IMR-90 (cell line): ENCODE results near the gene ACTN1. TPM values are rescaled to one million over a fixed set of nuclear protein-coding genes. Genes with fewer than 3 reads are reported as not detected.

Source experiments
- ATAC-seq: fragments of 200-7000 bp; cut with Tn5 transposase; 2 replicates; pipeline ENCODE4 v1.9.1; 2020; ENCODE audit warnings: low read depth, mild to moderate bottlenecking, moderate library complexity
- BruUV-seq: library from RNA; stranded (reverse); fragments of 400-500 nt; replicated peaks from 2 replicates; lab custom pipeline; 2021; lab: Mats Ljungman, UMichigan
- CTCF ChIA-PET: fragments of 300-600 bp; formaldehyde crosslinking; extraction: SDS; loops from one replicate; lab custom pipeline; 2021; ENCODE audit warnings: antibody characterized with exemption; lab: Yijun Ruan, JAX
- POLR2A ChIA-PET: fragments of 300-600 bp; sonication (Branson Sonifier 250); formaldehyde crosslinking; loops from one replicate; lab custom pipeline; 2022; ENCODE audit warnings: antibody characterized with exemption; ENCODE audit not compliant: unreplicated experiment; lab: Charles Lee
- DNase-seq: peaks from one replicate; pipeline ENCODE4 v3.0.0; 2013
- H2AFZ ChIP-seq: replicated peaks from 2 replicates; pipeline ENCODE3; 2013; ENCODE audit warnings: low read length, mild to moderate bottlenecking; ENCODE audit not compliant: poor library complexity
- H2AK5ac ChIP-seq: 2 replicates; pipeline ENCODE4 v1.6.1; 2013; ENCODE audit warnings: low read depth, low read length, inconsistent platforms
- H2AK9ac ChIP-seq: replicated peaks from 2 replicates; pipeline ENCODE3; 2013; ENCODE audit warnings: mild to moderate bottlenecking, low read depth, low read length, moderate library complexity; ENCODE audit not compliant: poor library complexity
- H2BK120ac ChIP-seq: 2 replicates; pipeline ENCODE4 v1.6.1; 2013; ENCODE audit warnings: low read depth, low read length, inconsistent platforms
- H2BK15ac ChIP-seq: 3 replicates; pipeline ENCODE4 v1.6.1; 2013; ENCODE audit warnings: low read depth, low read length, inconsistent platforms
- H2BK20ac ChIP-seq: 2 replicates; pipeline ENCODE4 v1.6.1; 2013; ENCODE audit warnings: low read depth, mild to moderate bottlenecking, inconsistent platforms, low read length, moderate library complexity
- H2BK5ac ChIP-seq: 2 replicates; pipeline ENCODE4 v1.6.1; 2013; ENCODE audit warnings: mild to moderate bottlenecking, low read depth, low read length, inconsistent platforms; ENCODE audit not compliant: poor library complexity, severe bottlenecking
- H3K14ac ChIP-seq: replicated peaks from 2 replicates; pipeline ENCODE4 v1.6.1; 2013; ENCODE audit warnings: low read depth, low read length, inconsistent platforms
- H3K18ac ChIP-seq: 2 replicates; pipeline ENCODE4 v1.6.1; 2013; ENCODE audit warnings: low read depth, low read length, control low read depth
- H3K23ac ChIP-seq: 2 replicates; pipeline ENCODE4 v1.6.1; 2013; ENCODE audit warnings: low read depth, low read length, inconsistent platforms
- H3K27ac ChIP-seq: 2 replicates; pipeline ENCODE4 v1.5.1; 2013; ENCODE audit warnings: mild to moderate bottlenecking, control low read depth, low read length; ENCODE audit not compliant: insufficient read depth
- H3K27me3 ChIP-seq: 2 replicates; pipeline ENCODE4 v1.6.1; 2013; ENCODE audit warnings: low read length; ENCODE audit not compliant: control insufficient read depth, insufficient read depth
- H3K36me3 ChIP-seq: 2 replicates; pipeline ENCODE4 v1.6.1; 2013; ENCODE audit warnings: low read length, mixed read lengths; ENCODE audit not compliant: control insufficient read depth, insufficient read depth
- H3K4ac ChIP-seq: 2 replicates; pipeline ENCODE4 v1.6.1; 2013; ENCODE audit warnings: low read depth, low read length, inconsistent platforms
- H3K4me1 ChIP-seq: 2 replicates; pipeline ENCODE4 v1.6.1; 2013; ENCODE audit warnings: low read length, mixed read lengths; ENCODE audit not compliant: control insufficient read depth, insufficient read depth
- H3K4me2 ChIP-seq: 2 replicates; pipeline ENCODE4 v1.6.1; 2013; ENCODE audit warnings: low read depth, mild to moderate bottlenecking, control low read depth, low read length, moderate library complexity
- H3K4me3 ChIP-seq: 2 replicates; pipeline ENCODE4 v1.5.1; 2013; ENCODE audit warnings: low read depth, mild to moderate bottlenecking, control low read depth, low read length, moderate library complexity; ENCODE audit not compliant: insufficient read depth
- H3K56ac ChIP-seq: 2 replicates; pipeline ENCODE4 v1.6.1; 2013; ENCODE audit warnings: low read length, inconsistent platforms; ENCODE audit not compliant: insufficient read depth; ENCODE audit errors: extremely low read depth
- H3K79me1 ChIP-seq, 2 experiments: 2 replicates each; pipeline ENCODE4 v1.6.1; 2013; ENCODE audit warnings: low read length in 2 of 2, inconsistent platforms in 1 of 2, low read depth in 1 of 2
- H3K9ac ChIP-seq: 2 replicates; pipeline ENCODE4 v1.6.1; 2013; ENCODE audit warnings: low read depth, low read length, control low read depth
- H3K9me1 ChIP-seq: 2 replicates; pipeline ENCODE4 v1.6.1; 2013; ENCODE audit warnings: low read length, inconsistent platforms; ENCODE audit not compliant: insufficient read depth
- H3K9me3 ChIP-seq: 2 replicates; pipeline ENCODE4 v1.6.1; 2013; ENCODE audit warnings: low read length; ENCODE audit not compliant: control insufficient read depth, insufficient read depth
- H4K20me1 ChIP-seq: 2 replicates; pipeline ENCODE4 v1.6.1; 2013; ENCODE audit warnings: low read length, inconsistent platforms; ENCODE audit not compliant: insufficient read depth
- H4K5ac ChIP-seq: 2 replicates; pipeline ENCODE4 v1.6.1; 2013; ENCODE audit warnings: mild to moderate bottlenecking, low read depth, low read length, control low read depth
- H4K8ac ChIP-seq, 2 experiments: 2 replicates each; pipeline ENCODE4 v1.6.1; 2013; ENCODE audit warnings: low read depth in 2 of 2, low read length in 2 of 2, control low read depth in 1 of 2, inconsistent platforms in 1 of 2
- H4K91ac ChIP-seq: 2 replicates; pipeline ENCODE4 v1.6.1; 2013; ENCODE audit warnings: low read depth, low read length, inconsistent platforms; ENCODE audit not compliant: insufficient read depth
- BHLHE40 ChIP-seq: fragments of 150-350 bp; IDR thresholded peaks from 2 replicates; pipeline ENCODE4 v1.6.1; 2016; ENCODE audit warnings: mild to moderate bottlenecking, low read depth, low read length
- CEBPB ChIP-seq: IDR thresholded peaks from 2 replicates; pipeline ENCODE4 v1.6.1; 2012; ENCODE audit warnings: low read depth, low read length, improper control_type of control experiment
- CHD1 ChIP-seq: IDR thresholded peaks from 2 replicates; pipeline ENCODE4 v1.6.1; 2012; ENCODE audit warnings: low read depth, low read length, improper control_type of control experiment
- CTCF ChIP-seq: conservative IDR thresholded peaks from 2 replicates; pipeline ENCODE4 v1.5.1; 2012; ENCODE audit warnings: mild to moderate bottlenecking, low read depth, low read length, improper control_type of control experiment
- ELK1 ChIP-seq: fragments of 150-350 bp; IDR thresholded peaks from 2 replicates; pipeline ENCODE4 v1.6.1; 2016; ENCODE audit warnings: low read depth, mild to moderate bottlenecking, low read length, moderate library complexity, borderline replicate concordance
- FOS ChIP-seq: fragments of 150-350 bp; IDR thresholded peaks from 2 replicates; pipeline ENCODE4 v1.6.1; 2016; ENCODE audit warnings: low read depth, low read length
- MAFK ChIP-seq: IDR thresholded peaks from 2 replicates; pipeline ENCODE4 v1.6.1; 2012; ENCODE audit warnings: low read depth, low read length, improper control_type of control experiment
- MAZ ChIP-seq: IDR thresholded peaks from 2 replicates; pipeline ENCODE4 v1.6.1; 2012; ENCODE audit warnings: low read depth, mild to moderate bottlenecking, low read length, improper control_type of control experiment, moderate library complexity, borderline replicate concordance
- MXI1 ChIP-seq: IDR thresholded peaks from 2 replicates; pipeline ENCODE4 v1.6.1; 2012; ENCODE audit warnings: low read depth, mild to moderate bottlenecking, low read length, moderate library complexity, borderline replicate concordance
- NFE2L2 ChIP-seq: fragments of 150-350 bp; IDR thresholded peaks from 2 replicates; pipeline ENCODE4 v1.6.1; 2016; ENCODE audit warnings: low read depth, mild to moderate bottlenecking, low read length
- RAD21 ChIP-seq: IDR thresholded peaks from 2 replicates; pipeline ENCODE4 v1.6.1; 2012; ENCODE audit warnings: low read length, improper control_type of control experiment
- RCOR1 ChIP-seq: IDR thresholded peaks from 2 replicates; pipeline ENCODE4 v1.6.1; 2012; ENCODE audit warnings: mild to moderate bottlenecking, low read length, improper control_type of control experiment; ENCODE audit not compliant: insufficient replicate concordance
- RFX5 ChIP-seq: IDR thresholded peaks from 2 replicates; pipeline ENCODE4 v1.8.0; 2012; ENCODE audit warnings: low read depth, mild to moderate bottlenecking, low read length, moderate library complexity
- SMC3 ChIP-seq: fragments of 150-350 bp; IDR thresholded peaks from 2 replicates; pipeline ENCODE4 v1.6.1; 2016; ENCODE audit warnings: low read depth, mild to moderate bottlenecking, antibody characterized with exemption, low read length, moderate library complexity
- USF2 ChIP-seq: fragments of 150-350 bp; IDR thresholded peaks from 2 replicates; pipeline ENCODE4 v1.6.1; 2017; ENCODE audit warnings: mild to moderate bottlenecking, antibody characterized with exemption, low read length, low read depth
- WGBS, 2 experiments: methylation state at CpG; one replicate each; pipeline versions ENCODE4 v1.1.5 to v1.1.7; 2013; ENCODE audit warnings: missing lambda C conversion rate in 2 of 2; ENCODE audit not compliant: insufficient read length in 1 of 2; ENCODE audit errors: extremely low coverage in 2 of 2; 5-methylcytosine and 5-hydroxymethylcytosine counted together
- dilution Hi-C: fragments of 300-500 bp; cut with HindIII; formaldehyde crosslinking; loops from one replicate; pipeline ENCODE4 v1.14.3; 2018; ENCODE audit warnings: low sequenced_read_pairs; ENCODE audit not compliant: unreplicated experiment
- in situ Hi-C: fragments of 300-500 bp; cut with MboI; formaldehyde crosslinking; loops from 3 replicates; pipeline ENCODE4 v1.14.3; 2019; ENCODE audit warnings: low sequenced_read_pairs, inconsistent platforms, mixed read lengths
- intact Hi-C: fragments of 100-400 bp; cut with micrococcal nuclease; formaldehyde crosslinking; loops from 2 replicates; pipeline ENCODE4 v1.10.0; 2022
- polyA plus RNA-seq, 3 experiments: library from polyadenylated mRNA; depleted of rRNA; stranded (reverse); fragments of >200 nt; gene quantifications; 2 replicates each; pipeline ENCODE4 v1.2.3, GENCODE V29; 2012; ENCODE audit warnings: low replicate concordance in 1 of 3
- total RNA-seq: library from RNA; depleted of rRNA; stranded (reverse); fragments of >200 nt; gene quantifications from 2 replicates; pipeline ENCODE4 v1.2.3, GENCODE V29; 2012

ACTN1 gene
- total and polyA plus RNA-seq, 2 of the 4 experiments (the other 2 are of a cell fraction): 684 to 766 TPM

GRCh38 chr14:68932231-68932630 is 46.9 kb downstream of the ACTN1 start:
- ChIA-PET CTCF (no interaction called here), POLR2A (interaction anchor here (0.6 to 0.8 kb wide), 7 partner anchors 23 to 1127 kb away, joined by 4 to 9 read pairs (median 6); no protein-coding TSS in a partner anchor)
- no peak overlapping the region; the same call in 1 of the 2 replicates for H3K23ac ChIP-seq
- intact Hi-C loops (no loop called here), in situ Hi-C loops (no loop called here), dilution Hi-C loops (no loop called here)
- H3K79me1 ChIP-seq: peaks cover 0 to 81% of the 10 kb centered on the region in 2 experiments; a peak in 2 of 4 replicates
- 0 out of 2 replicates have a peak overlapping the region, but pooled peaks have one; percentile 22 for H3K9ac ChIP-seq
- TF ChIP-seq RCOR1: no peak
- TF ChIP-seq MXI1: no peak
- TF ChIP-seq MAZ: no peak
- TF ChIP-seq SMC3: no peak
- TF ChIP-seq RAD21: no peak
- TF ChIP-seq ELK1: no peak
- TF ChIP-seq CEBPB: no peak
- TF ChIP-seq FOS: no peak
- no peak for TF ChIP-seq CHD1
- no peak for TF ChIP-seq USF2
- no peak for TF ChIP-seq MAFK
- no peak for TF ChIP-seq CTCF
- no peak for TF ChIP-seq RFX5
- TF ChIP-seq NFE2L2: no peak
- no peak for TF ChIP-seq BHLHE40
- ATAC-seq (peak; percentile 36), DNase-seq (peak; percentile 89)
- H2BK20ac ChIP-seq: no peak overlapping the region
- no peak overlapping the region for H2AK9ac ChIP-seq
- no peak overlapping the region for H3K56ac ChIP-seq
- H4K20me1 ChIP-seq: peaks cover 100% of the 10 kb centered on the region
- H4K8ac ChIP-seq: 0 out of 4 replicates have a peak overlapping the region, but pooled peaks of 1 of the 2 experiments have one; percentile 27
- H2BK5ac ChIP-seq: peak overlapping the region; percentile 59
- no peak overlapping the region for H2AK5ac ChIP-seq
- H3K4me2 ChIP-seq: no peak overlapping the region
- H4K5ac ChIP-seq: no peak overlapping the region
- no TSS peak for BruUV-seq
- no CpG with 5 or more reads among the region's 4 CpGs for WGBS, 2 experiments
- 0 out of 2 replicates have a peak overlapping the region, but pooled peaks have one; percentile 39 for H3K4ac ChIP-seq
- peak overlapping the region; percentile 44; the same call in 1 of the 2 replicates for H3K27ac ChIP-seq
- no peaks in the 10 kb centered on the region for H3K27me3 ChIP-seq
- H3K9me1 ChIP-seq: peaks cover 75% of the 10 kb centered on the region
- peaks cover 61% of the 10 kb centered on the region for H3K4me1 ChIP-seq
- no peak overlapping the region for H2AFZ ChIP-seq
- H3K4me3 ChIP-seq: no peak overlapping the region
- peaks cover 44% of the 10 kb centered on the region for H3K36me3 ChIP-seq
- H2BK120ac ChIP-seq: no peak overlapping the region
- no peak overlapping the region for H3K14ac ChIP-seq
- H3K18ac ChIP-seq: 0 out of 2 replicates have a peak overlapping the region, but pooled peaks have one; percentile 48
- no peak overlapping the region for H4K91ac ChIP-seq
- no peaks in the 10 kb centered on the region for H3K9me3 ChIP-seq
- no peak overlapping the region for H2BK15ac ChIP-seq
